Measurements from ENCODE around the gene WWOX. TPM values are rescaled to one million over a fixed set of nuclear protein-coding genes. Genes with fewer than 3 reads are reported as not detected.

The WWOX gene
- total RNA-seq, 1 donor from 2014 or later: 29.6 TPM

DNA sequence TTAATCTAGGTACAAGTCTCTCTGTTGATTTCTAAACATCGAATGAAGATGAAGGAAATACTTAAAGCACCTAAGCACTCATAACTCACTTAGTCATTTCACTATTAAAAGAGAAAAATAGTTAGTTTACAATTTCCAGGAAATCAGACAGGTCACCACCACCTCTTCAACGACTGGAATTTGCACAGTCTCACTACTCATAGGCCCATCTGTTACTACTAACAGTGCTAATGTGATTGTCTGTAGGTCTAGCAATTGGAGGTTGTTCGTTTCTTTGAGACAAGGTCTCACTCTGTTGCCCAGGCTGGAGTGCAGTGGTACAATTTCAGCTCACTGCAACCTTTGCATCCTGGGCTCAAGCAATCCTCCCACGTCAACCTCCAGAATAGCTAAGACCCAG is 1056.5 kb downstream of the WWOX start:
- TF ChIP-seq CTCF (conservative IDR thresholded peaks at IDR 0.05; ENCODE audit: low read depth, low read length): no peak
- DNase-seq (ENCODE audit: low read depth): no peak
- no peak overlapping the region for H3K4me3 ChIP-seq (ENCODE audit: low read depth, low read length)

- no peak for DNase-seq (ENCODE audit: low read depth)
- H3K4me3 ChIP-seq (ENCODE audit: low read depth, low read length): no peak overlapping the region
- TF ChIP-seq CTCF (conservative IDR thresholded peaks at IDR 0.05; ENCODE audit: low read depth, low read length): no peak
Measured at GRCh38 chr16:79156761-79157160, 1057.3 kb downstream of the WWOX start.

DNA sequence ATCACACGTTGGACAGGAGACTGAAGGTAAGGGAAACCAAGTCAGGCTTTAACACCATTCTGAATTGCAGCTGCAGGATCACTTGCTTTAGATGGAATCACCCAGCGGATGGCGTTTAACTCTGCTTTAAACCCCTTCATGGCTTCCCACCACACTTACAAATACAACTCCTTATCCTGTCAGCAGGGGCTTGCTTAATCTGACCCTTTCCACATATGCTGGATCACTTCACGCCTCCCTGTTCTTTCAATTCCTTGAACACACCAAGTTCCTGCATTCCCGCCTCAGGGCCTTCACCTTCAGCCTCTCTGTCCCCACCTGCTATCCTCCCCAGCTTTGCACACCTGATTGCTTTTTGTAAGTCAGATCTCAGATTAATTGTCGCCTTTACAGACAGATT is 1058.9 kb downstream of the WWOX start:
- no peak for DNase-seq (ENCODE audit: low read depth)
- H3K4me3 ChIP-seq (ENCODE audit: low read depth, low read length): no peak overlapping the region
- TF ChIP-seq CTCF (conservative IDR thresholded peaks at IDR 0.05; ENCODE audit: low read depth, low read length): no peak

- no peak for TF ChIP-seq CTCF (conservative IDR thresholded peaks at IDR 0.05; ENCODE audit: low read depth, low read length)
- no peak for DNase-seq (ENCODE audit: low read depth)
- no peak overlapping the region for H3K4me3 ChIP-seq (ENCODE audit: low read depth, low read length)
Measured at GRCh38 chr16:79159261-79160049, 1060.0 kb downstream of the WWOX start.

GRCh38 chr16:79162977-79163376 is 1063.5 kb downstream of the WWOX start:
- TF ChIP-seq CTCF (conservative IDR thresholded peaks at IDR 0.05; ENCODE audit: low read depth, low read length): no peak
- DNase-seq (ENCODE audit: low read depth): no peak

DNA sequence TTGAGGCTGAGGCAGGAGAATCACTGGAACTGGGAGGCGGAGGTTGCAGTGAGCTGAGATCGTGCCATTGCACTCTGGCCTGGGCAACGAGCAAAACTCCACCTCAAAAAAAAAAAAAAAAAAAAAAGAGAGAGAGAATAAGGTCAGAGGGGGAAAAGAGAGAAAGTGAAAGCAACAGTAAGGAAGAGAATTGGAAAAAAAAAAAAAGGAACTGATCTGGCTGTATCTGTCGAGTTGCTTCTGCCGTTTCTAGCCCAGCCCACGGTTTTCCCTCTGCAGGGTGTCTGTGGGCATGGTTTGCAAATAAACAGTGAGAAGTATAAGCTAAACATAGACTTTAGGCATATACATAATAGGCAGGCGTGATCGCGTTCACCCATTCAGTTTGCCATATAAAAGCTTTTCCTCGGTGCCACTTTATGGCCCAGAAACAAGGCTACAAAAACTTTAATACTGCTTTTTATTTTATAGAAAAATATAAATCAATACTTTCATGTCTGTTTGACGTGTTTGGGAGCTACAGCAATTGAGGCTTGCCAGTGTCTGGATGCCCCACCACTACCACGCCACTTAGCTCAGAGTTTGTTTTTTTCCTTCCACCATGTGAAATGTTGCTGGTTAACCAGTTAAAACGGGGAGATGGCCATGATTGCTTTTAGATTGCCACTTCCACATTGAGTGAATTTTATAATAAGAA is 1064.4 kb downstream of the WWOX start:
- TF ChIP-seq CTCF (conservative IDR thresholded peaks at IDR 0.05; ENCODE audit: low read depth, low read length): no peak
- no peak for DNase-seq (ENCODE audit: low read depth)
- peak overlapping the region; percentile 30 for H3K4me3 ChIP-seq (ENCODE audit: low read depth, low read length)

More at GRCh38 chr16:79162977-79163376, 1063.5 kb downstream of the WWOX start:
- no peak overlapping the region for H3K4me3 ChIP-seq (ENCODE audit: low read depth, low read length)

Measured in epithelial cell of proximal tubule (primary cell).